Diencephalon (tissue), 1 donor: ENCODE results near the gene RHOT1. TPM values are rescaled to one million over a fixed set of nuclear protein-coding genes. Genes with fewer than 3 reads are reported as not detected.

Experiments
- small RNA-seq: library from RNA; depleted of rRNA; stranded (forward); fragments of <200 nt; gene quantifications from one replicate; pipeline ENCODE3, GENCODE V24; 2014
- total RNA-seq: library from RNA; depleted of rRNA; stranded (reverse); fragments of >200 nt; gene quantifications from one replicate; pipeline ENCODE4 v1.2.3, GENCODE V29; 2014

Gene RHOT1
- 119 TPM for total RNA-seq

GRCh38 chr17:32142038-32142856 lies at the start of gene RHOT1:
TSS of gene RHOT1 (plus strand) at chr17:32142502. CDS start at chr17:32142693, 191 bp downstream.

GRCh38 chr17:32265192-32265923 lies 123.1 kb downstream of the RHOT1 start, which contains the start of gene RHBDL3:
TSS of gene RHBDL3 (plus strand) at chr17:32265832. CDS start at chr17:32266190, 358 bp downstream.

Small RNA genes within 50 kb of the gene (small RNA-seq; reads per million reads assigned to genes)
- not detected for gene UBL5P2

Other genes starting within 250 kb of the RHOT1 start
- 37.8 TPM for gene UTP6, start 240.8 kb upstream of the RHOT1 start, total RNA-seq
- 36.7 TPM for gene SUZ12, start 205.5 kb upstream of the RHOT1 start, total RNA-seq
- 88.3 TPM for gene LRRC37B, start 135.1 kb upstream of the RHOT1 start, total RNA-seq
- 4.4 TPM for gene RHBDL3, start 123.3 kb downstream of the RHOT1 start, total RNA-seq
- gene C17orf75, start 199.7 kb downstream of the RHOT1 start, total RNA-seq = 52.8 TPM
- gene ZNF207, start 207.7 kb downstream of the RHOT1 start, total RNA-seq = 120 TPM